HG02763 (cell line): ENCODE data around the gene CYP27A1.
"Not testable (repeated sequence)": the region's sequence is repeated elsewhere in the genome, so short reads cannot be mapped to it uniquely, and the experiment has no call there.

Experiments used
- ATAC-seq: cut with Tn5 transposase; IDR thresholded peaks from one replicate; pipeline ENCODE4 v1.9.1; 2021; ENCODE audit warnings: mild to moderate bottlenecking, moderate library complexity; ENCODE audit not compliant: unreplicated experiment

The CYP27A1 gene

DNA sequence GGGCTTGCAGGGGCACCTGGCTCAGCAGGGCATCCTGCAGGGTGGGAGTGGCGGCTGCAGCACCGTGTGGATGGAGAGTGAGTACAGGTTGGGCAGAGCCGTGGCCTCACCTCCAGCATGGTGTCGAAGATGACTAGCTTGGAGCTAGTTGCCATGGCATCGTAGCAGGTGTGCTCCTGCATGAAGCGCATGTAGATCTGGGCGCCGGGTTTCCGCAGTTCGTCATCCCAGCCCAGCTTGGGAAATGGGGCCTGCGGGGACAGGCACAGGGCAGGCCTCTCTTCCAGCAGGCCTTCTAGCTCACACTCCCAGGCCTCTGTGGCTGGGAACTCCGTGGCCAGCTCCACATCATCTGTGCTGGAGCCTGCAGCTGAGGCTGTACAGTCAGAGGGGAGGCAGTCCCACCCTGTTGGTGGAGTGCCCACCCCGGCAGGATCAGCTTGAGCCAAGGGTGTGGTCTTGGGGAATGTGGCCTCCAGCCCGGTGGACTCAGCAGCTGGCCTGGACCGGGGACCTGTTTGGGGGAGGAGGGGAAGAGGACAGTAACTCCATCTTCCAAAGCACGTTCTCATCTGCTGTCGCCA lies 48.0 kb downstream of the CYP27A1 start:
- ATAC-seq: no peak

DNA sequence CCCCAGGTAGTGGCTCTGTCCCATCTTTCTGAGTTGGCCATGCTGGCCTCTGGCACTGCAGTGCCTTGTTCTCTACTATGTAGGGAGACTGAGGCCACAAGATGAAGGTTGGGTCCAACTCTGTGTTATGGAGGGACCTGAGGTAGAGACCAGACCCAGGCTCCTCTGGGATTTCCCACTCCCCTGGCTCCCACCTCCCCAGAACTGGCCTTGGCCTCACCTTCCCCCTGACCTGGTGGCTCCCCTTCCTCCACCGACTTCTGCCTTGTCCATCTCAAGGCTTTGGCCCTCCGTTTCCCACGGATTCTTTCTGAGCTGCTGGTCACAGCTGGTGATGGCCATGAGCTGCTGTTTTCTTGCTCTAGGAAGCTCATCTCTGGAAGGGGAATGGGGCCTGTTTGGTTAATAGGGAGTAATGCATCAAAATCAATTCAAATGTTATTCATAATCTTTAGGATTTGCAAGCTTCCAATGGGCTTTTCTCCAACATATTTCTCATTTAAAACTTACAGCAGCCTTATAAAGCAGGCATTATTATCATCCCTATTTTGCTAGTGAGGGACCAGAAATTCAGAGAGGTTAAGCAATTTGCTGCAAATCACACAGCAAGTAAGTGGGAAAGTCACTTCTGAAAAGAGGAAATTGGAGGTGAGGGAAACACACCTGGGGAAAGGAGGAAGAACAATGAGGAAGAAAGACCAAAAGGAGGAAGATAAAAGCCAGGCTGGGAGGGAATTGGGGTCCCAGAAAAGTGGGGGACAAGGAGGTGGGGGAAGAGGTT lies 48.8 kb downstream of the CYP27A1 start:
- no peak for ATAC-seq

DNA sequence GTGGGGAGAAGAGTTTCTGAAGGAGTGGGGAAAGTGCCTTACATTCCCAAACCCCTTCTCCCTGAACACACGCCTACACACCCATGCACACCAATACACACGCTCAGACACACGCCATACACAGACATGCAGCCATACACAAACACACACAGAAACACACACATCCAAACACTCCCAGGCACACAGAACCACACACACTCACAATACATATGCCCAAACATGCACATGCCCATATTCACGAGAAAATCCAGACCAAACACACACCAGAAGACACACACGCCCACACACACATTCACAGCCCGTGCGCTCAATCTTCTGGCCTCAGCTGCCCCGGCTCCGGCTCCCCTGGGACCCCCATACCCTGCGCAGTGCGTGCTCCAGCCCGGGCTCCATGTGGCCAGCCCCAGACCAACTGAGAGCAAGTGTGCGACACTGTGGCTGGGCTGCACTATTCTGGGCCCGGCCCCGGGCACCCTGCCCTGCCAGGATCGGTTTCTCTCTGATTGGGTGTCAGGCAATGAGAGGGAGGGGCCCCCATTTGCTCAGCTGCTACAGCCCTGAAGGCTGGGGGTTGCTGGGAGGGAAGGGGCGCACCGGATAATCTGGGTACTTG lies 49.5 kb downstream of the CYP27A1 start, which contains the start of gene PRKAG3:
PRKAG3 (minus strand) TSS at position 426 of the 613 bp plus-strand sequence.
- ATAC-seq: no peak

DNA sequence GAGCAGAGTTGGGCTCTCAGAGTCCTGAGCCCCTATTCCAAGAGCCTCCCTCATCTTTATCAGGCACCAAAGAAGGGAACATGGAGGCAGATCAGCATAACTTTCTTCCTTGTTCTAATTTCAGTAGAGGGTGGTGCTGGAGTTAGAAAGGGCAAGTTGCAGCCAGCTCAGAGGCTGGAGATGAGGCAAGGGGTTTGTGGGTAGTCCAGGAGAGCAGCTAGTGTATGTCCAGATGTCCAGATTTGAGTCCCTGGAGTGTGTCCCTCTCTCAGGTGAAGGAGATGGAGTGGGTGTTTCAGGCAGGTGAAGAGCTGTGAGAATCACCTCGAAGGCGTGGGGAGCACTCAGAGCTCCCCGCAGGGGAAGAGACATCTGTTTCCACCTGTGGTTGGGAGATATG lies 50.1 kb downstream of the CYP27A1 start:
- ATAC-seq: no peak

DNA sequence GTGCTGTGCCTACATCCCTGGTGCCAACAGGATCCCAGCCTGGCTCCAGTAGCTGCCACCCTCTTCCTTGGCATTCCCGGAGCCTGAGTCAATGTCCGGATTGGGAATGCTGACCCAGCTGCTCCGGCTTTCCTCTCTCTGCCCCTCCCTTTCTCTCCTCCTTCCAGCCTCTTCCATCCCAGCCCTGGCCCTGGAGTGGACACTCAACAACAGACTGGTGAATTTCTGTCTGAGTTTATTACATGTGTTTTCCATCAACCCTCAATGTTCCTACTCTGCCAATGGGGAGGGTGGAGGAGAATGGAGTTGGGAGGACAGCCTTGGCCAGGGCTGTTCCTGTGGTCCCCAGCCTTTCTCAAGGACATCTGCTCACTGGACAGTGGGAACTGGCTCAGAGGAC lies 50.6 kb downstream of the CYP27A1 start:
- no peak for ATAC-seq

DNA sequence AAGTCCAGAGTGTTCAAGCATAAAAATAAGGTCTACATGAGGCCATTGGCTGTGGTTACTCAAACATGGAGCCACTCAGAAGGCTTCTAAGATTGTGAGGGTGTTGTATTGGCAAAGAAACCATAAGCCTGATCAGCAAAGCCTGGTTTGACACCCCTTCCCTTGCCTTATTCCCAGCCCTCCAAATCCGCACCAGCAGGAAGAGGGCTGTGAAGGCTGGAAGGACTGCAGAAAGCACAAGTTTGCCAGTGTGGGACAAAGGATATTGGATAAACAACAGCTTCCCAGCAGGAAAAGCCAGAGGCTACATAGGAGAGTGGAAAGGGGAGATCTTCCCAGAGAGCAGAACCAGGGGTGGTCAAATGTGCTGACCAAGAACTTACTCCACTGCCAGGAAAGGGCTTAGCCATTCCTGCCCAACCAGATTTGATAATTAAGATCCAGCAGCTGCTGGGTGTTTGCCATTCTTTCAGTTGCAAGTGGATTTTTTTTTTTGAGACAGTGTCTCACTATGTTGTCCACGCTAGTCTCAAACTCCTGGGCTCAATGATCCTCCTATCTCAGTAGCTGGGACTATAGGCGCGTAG lies 51.2 kb downstream of the CYP27A1 start:
- ATAC-seq: no peak

DNA sequence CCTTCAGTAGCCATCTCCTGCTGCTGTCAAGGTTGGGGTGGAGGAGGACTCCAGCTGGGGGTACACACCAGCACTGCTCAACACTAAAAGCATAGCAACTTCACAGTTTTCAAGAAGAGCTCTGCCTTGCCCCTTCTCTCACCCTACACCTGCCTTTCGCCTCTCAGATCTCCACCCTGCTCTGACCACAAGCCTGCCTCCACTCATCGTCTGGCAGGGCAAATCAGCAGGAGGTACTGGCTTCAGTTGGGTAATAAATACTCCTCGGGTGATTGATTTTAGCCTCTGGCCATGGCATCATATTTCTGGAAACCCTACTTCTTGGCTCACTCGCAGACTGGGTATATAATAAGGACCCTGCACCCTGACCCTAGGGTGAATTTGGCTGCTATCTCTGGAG lies 52.7 kb downstream of the CYP27A1 start:
- ATAC-seq: no peak

DNA sequence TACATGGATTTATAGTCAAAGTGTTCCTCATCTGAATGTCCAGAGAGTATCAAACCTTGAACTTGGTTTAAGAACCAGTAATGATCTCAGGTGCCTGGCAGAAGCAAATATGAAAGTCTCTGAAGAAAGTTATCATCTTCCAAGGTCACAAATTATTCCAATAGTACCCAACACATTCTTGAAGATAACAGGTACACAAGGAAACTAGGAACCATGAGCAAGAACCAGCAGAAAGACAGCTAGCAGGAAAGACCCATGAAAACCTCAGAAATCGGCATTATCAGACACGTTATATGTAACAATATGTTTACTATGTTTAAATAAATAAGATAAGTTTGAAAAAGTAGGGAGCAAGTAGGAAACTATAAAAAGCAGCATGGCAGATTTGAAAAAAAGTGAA lies 55.5 kb downstream of the CYP27A1 start:
- ATAC-seq: no peak

DNA sequence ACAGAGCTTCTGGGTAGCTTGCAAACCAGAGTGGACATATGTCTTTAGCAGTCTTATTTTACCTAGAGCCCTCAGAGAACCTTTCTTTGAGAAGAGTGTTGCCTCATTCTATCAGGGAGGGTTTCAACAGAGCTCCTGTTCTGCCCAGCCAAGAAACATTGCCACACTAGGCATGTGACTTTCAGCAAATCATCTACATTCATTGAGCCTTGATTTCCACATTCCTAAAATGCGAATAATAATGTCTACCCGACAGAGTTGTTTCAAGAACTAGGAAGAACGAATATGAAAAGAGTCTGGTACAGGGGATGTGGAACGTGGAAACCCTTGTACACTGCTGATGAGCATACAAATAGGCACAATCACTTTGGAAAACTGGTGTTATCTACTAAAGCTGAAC lies 57.5 kb downstream of the CYP27A1 start:
- no peak for ATAC-seq

DNA sequence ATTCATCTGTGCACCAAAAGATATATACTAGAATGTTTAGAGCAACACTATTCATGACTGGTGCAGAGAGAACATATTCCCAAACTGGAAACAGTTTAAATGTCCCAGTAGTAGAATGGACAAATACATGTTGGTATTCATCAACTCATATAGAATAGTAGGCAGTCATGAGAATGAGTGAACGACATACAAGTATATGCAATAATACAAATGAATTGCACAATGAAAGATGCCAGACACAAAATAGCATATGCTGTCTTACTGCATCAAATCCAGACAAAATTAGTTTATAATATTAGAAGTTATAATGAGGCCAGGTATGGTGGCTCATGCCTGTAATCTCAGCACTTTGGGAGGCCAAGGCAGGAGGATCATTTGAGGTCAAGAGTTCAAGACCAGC lies 57.9 kb downstream of the CYP27A1 start:
- ATAC-seq: no peak

DNA sequence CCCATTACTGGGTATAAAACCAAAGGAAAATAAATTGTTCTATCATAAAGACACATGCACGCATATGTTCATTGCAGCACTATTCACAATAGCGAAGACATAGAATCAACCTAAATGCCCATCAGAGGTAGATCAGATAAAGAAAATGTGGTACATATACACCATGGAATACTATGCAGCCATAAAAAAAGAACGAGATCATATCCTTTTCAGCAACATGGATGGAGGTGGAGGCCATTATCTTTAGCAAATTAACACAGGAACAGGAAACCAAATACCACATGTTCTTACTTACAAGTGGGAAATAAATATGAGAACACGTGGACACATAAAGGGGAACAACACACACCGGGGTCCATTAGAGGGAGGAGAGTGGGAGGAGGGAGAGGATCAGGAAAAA lies 62.4 kb downstream of the CYP27A1 start:
- ATAC-seq: not testable (repeated sequence)

DNA sequence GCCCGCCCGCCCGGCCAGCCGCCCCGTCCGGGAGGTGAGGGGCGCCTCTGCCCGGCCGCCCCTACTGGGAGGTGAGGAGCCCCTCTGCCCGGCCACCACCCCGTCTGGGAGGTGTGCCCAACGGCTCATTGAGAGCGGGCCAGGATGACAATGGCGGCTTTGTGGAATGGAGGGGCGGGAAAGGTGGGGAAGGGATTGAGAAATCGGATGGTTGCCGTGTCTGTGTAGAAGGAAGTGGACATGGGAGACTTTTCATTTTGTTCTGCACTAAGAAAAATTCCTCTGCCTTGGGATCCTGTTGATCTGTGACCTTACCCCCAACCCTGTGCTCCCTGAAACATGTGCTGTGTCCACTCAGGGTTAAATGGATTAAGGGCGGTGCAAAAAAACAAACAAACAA lies 65.0 kb downstream of the CYP27A1 start:
- ATAC-seq: not testable (repeated sequence)

DNA sequence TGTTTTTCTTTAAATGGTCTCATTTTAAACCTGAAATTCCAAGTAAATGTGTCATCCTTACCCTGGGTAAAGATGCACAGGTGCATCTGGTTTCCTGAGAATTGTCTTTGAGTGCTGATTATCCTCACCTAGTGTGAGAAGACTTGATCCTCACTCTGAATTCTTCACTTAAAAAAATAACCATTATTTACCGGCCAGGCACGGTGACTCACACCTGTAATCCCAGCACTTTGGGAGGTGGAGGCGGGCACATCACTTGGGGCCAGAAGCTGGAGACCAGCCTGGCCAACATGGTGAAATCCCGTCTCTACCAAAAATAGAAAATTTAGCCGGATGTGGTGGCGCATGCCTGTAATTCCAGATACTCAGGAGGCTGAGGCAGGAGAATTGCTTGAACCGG lies 67.8 kb downstream of the CYP27A1 start:
- ATAC-seq: no peak

DNA sequence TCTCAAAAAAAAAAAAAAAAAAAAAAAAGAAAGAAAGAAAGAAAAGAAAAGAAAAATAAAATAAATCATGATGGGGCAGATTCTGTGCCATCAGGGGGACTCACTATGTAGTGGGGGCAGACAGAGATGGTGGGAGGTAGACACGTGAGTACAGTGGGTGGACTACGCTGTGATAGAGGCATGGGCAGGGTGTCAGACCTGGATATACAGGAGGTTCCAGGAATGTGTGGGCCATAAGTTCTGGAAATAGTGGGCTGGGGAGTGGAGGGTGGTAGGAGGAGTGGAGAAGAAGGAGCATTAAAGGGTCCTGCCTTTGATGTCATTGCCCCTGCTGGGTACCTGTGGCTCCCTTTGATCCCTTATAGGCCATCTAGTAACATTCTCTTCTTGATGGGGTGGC lies 68.8 kb downstream of the CYP27A1 start:
- ATAC-seq: no peak

DNA sequence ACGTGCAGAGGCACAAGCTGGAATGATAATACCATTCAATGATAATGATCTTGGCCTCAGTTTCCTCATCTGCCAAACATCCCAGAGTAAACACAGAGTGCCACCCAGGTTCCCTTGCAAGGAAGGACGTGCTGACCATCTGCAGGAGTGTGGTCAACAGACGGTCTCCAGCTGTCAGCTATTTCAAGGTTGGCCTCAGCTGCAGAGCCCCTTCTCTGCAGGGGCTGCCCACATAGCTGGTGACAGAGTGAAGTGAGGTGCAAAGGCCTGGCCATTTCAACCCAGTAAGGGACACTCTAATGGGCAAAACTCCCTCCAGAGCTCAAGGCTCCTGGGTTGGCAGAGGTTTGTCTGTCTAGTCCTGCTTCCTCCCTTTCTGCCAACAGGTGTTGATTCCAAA lies 69.3 kb downstream of the CYP27A1 start:
- no peak for ATAC-seq

DNA sequence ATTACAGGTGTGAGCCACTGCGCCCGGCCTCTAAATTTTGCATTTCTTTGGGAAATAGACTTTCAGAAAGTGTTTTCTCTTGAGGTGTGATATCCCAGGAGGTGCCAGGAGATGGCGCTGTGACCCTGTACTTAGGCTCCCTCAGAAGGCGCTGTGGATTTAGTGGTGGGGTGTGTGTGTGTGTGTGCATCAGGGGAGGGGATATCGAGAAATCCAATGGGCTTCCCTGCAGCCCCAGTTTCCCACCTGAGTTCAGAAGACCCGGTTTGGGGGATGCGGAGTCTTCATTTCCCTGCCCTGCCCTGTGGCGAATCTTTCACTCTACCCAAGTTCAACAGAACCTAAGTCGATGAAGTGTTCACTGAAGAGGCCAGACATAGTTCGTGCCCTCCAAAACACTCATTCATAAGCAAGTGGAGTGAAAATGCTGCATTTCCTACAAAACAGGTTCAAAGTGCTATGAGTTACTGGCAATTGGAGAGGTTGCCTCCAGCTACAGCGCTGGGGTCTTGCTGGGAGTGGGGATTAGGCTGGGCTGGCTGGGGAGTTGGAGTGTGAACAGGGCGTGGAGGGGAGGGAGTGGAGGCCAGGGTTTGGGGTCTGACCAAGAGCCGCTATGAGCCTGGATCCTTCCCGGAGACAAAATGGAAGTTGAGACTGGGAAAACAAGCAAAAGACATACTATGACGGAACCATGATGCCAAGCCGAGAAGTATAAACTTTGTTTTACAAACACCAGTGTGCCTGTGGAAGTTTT lies 71.1 kb downstream of the CYP27A1 start:
- no peak for ATAC-seq

DNA sequence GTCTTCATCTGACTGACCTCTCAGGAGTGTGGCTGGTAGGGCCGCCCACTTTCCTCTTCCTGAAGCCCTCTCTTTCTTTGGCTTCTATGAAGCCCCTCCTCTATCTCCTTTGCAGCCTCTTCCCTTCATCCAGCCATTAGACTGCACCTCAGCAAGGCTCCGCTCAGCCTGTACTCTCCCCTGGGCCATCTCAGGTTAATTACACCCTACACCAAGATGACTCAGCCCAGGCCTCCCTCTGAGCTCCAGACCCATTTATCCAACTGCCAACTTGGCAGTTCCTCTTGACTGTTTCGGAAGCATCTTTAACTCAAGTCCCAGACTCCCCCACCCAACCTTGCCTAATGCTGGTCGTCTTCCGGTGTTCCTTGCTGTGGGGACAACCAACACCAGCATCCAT lies 71.8 kb downstream of the CYP27A1 start:
- no peak for ATAC-seq

DNA sequence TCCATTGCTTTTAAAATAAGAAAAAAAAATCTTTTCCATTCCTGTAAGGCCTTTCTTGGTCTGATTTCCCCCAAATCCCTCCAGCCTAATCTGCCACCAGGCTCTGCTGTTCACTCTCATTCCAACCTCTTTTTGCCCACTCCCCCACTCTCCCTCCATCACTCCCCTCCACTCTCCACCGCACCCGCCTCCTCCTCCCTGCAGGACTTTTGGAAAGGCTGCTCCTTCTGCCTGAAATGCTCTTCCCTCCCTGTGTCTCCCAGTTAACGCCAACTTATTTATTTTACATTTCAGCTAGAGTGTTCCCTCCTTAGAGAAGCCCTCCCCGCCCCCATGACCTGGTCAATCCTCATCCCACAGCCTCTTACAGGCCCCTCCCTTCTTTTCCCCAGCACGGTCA lies 72.9 kb downstream of the CYP27A1 start:
- no peak for ATAC-seq

DNA sequence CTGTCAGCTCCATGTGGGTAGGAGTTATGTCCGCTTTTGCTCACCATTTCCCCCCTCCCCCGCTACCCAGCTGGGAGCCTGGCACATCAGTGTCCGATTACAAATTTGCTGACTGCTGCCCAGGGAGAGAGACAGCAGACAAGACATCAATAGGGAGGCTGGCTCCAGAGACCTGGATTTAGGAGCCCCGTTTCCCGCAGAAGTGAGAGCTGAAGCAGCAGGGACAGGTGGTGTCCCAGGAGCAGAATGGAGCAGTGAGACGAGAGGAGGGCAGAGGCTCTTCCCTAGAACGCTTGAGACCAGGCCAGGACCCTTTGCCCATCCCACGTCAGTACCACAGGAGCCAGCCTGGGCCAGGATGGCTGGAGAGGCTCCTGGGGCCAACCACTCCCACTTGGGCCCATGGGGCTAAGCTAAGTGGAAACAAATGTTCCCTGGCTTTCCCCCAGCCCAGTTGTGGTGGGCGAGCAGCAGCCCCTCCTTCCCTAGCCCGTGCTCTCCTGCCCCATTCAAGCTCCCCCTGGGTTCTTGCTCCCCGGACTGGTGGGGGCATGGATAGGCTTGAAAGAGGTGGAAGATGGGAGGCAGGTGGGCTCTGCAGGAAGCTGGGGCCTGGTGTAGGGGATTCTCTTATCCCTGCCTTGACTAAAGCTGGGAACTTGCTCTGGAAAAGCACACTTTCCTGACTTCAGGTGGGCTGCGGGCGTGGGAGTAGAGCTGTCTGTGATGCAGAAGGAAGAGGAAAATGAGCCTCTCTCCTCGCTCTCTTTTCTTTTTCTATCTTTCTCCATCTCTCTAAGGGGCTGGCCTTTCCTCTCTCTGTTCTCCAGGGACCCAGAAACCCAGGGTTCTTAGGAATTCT lies 73.6 kb downstream of the CYP27A1 start:
- no peak for ATAC-seq

DNA sequence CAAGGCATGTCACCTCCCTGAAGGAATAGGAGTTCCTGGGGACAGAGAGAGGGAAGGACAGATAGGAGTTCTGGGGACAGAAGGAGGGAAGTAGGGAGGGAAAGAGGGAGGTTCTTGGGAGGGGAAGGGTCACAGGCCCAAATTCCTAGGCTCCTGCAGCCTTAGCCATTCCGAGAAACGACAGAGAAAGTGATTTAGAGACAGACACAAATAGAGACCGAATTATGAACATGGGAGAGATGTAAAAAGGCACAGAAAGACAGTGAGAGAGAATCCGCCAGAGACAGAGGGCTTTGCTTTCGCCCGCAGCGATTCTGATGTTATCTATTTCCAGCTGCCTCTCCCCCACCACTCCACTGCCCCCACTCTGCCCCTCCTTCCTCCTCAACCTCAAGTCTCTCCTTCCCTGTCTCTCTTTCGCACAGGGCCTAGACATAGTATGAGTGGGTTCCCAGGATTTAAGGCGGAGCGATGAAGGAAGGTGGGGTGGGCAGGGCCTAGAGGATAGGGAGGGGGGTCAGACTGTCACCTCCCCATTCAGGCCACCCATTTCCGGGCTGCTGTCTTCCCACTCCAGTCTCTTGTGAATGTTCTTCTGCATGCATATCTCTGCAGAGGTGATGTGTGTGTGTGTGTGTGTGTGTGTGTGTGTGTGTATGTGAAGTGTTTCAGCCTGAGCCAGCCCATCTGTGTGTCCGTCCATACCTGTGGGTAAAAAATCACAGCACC lies 74.4 kb downstream of the CYP27A1 start:
- no peak for ATAC-seq
